ENCODE data around the gene LYPD5.
"Not testable (repeated sequence)": the region's sequence is repeated elsewhere in the genome, so short reads cannot be mapped to it uniquely, and the experiment has no call there.

The LYPD5 gene

DNA sequence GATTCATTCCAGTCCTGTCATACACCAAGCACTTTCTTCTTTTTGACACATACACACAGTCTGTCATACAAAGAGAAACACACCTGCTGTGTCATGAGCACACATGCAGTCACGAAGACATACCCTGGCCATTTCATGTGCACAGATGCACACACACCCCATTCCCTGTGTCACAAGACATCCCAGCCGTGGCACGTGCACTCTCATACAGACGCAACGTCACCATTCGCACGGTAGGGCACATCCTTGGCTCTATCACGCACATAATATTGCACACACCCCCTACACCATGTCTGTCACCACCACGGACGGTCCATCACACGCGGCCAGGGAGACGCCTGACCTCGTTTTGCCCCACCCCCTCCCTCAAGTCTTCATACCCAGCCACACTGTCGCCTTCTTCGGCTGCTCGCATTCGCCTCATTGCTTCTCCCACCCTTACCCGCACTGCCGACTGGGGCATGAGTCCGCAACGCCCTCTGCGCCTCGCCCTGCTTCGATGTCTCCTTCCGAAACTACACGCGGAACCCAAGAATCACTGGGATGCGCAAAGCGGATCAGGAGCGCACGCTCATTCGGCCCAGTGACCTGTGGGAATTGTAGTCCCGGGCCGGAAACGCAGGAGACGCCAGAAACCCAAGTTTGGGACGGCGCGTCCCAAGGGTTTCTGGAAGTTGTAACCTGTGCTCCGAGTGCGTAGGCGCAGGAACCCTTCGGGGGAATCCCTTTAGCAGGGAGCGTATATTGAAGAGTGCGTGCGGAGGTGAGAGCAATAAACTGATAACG lies 18.0 kb upstream of the LYPD5 start:
- no peak overlapping the region for H3K4me2 ChIP-seq (ENCODE audit: low read length)
- H3K79me2 ChIP-seq (ENCODE audit: insufficient read depth, low read length): no peaks in the 10 kb centered on the region
- no peaks in the 10 kb centered on the region for H3K9me3 ChIP-seq (ENCODE audit: low read length)
- no peaks in the 10 kb centered on the region for H3F3A ChIP-seq (ENCODE audit: insufficient read depth, low read length)
- no peaks in the 10 kb centered on the region for H3K36me3 ChIP-seq (ENCODE audit: insufficient read depth, low read length)
- no peaks in the 10 kb centered on the region for H4K20me1 ChIP-seq (ENCODE audit: insufficient read depth, low read length)
- H3K27me3 ChIP-seq (ENCODE audit: insufficient read depth, low read length): 0 out of 2 replicates have a peak, but pooled peaks cover 3% of the 10 kb centered on the region
- H3K9me2 ChIP-seq (ENCODE audit: low read depth, low read length): no peaks in the 10 kb centered on the region
- no peak for TF ChIP-seq EZH2 (IDR thresholded peaks at IDR 0.05; ENCODE audit: borderline replicate concordance, low read length)
- TF ChIP-seq, protein P1, sequence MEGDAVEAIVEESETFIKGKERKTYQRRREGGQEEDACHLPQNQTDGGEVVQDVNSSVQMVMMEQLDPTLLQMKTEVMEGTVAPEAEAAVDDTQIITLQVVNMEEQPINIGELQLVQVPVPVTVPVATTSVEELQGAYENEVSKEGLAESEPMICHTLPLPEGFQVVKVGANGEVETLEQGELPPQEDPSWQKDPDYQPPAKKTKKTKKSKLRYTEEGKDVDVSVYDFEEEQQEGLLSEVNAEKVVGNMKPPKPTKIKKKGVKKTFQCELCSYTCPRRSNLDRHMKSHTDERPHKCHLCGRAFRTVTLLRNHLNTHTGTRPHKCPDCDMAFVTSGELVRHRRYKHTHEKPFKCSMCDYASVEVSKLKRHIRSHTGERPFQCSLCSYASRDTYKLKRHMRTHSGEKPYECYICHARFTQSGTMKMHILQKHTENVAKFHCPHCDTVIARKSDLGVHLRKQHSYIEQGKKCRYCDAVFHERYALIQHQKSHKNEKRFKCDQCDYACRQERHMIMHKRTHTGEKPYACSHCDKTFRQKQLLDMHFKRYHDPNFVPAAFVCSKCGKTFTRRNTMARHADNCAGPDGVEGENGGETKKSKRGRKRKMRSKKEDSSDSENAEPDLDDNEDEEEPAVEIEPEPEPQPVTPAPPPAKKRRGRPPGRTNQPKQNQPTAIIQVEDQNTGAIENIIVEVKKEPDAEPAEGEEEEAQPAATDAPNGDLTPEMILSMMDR (IDR thresholded peaks at IDR 0.05; ENCODE audit: low read length): no peak
- H3K4me1 ChIP-seq (ENCODE audit: insufficient read depth, low read length, severe bottlenecking): no peaks in the 10 kb centered on the region
- no peak overlapping the region for H3K9ac ChIP-seq (ENCODE audit: low read length)
- no peak overlapping the region for H3K27ac ChIP-seq (ENCODE audit: low read depth, low read length, poor library complexity, severe bottlenecking)
- H2AFZ ChIP-seq (ENCODE audit: low read length): no peak overlapping the region
- H3K4me3 ChIP-seq (ENCODE audit: low read depth, low read length, poor library complexity, severe bottlenecking): no peak overlapping the region

DNA sequence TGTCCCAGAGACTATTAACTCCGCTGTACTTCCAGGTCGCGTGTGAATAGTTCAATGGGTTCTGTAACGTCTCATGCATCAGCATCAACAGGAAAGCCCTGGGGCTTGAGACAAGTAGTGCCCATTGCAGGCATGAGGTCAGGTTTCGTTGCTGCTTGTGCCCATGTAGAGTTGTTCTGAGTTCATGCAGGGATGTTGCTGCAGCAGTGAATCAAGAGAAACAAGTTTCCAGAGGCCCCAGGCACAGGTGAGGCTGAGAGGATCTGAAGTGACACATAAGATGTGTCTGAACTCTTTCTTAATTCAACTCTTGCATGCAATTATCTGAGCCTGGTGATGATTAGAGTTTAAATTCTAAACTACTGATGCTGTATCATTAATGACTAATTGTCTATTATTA lies 16.3 kb upstream of the LYPD5 start:
- no peak overlapping the region for H3K4me2 ChIP-seq (ENCODE audit: low read length)
- H3K27me3 ChIP-seq (ENCODE audit: insufficient read depth, low read length): 0 out of 2 replicates have a peak, but pooled peaks cover 3% of the 10 kb centered on the region
- H4K20me1 ChIP-seq (ENCODE audit: insufficient read depth, low read length): no peaks in the 10 kb centered on the region
- H3K27ac ChIP-seq (ENCODE audit: low read depth, low read length, poor library complexity, severe bottlenecking): no peak overlapping the region
- H3K9me3 ChIP-seq (ENCODE audit: low read length): no peaks in the 10 kb centered on the region
- no peaks in the 10 kb centered on the region for H3F3A ChIP-seq (ENCODE audit: insufficient read depth, low read length)
- H3K9ac ChIP-seq (ENCODE audit: low read length): no peak overlapping the region
- no peak for TF ChIP-seq EZH2 (IDR thresholded peaks at IDR 0.05; ENCODE audit: borderline replicate concordance, low read length)
- H3K9me2 ChIP-seq (ENCODE audit: low read depth, low read length): no peaks in the 10 kb centered on the region
- H3K4me3 ChIP-seq (ENCODE audit: low read depth, low read length, poor library complexity, severe bottlenecking): no peak overlapping the region
- H3K4me1 ChIP-seq (ENCODE audit: insufficient read depth, low read length, severe bottlenecking): no peaks in the 10 kb centered on the region
- H3K36me3 ChIP-seq (ENCODE audit: insufficient read depth, low read length): no peaks in the 10 kb centered on the region
- H3K79me2 ChIP-seq (ENCODE audit: insufficient read depth, low read length): no peaks in the 10 kb centered on the region
- no peak overlapping the region for H2AFZ ChIP-seq (ENCODE audit: low read length)

DNA sequence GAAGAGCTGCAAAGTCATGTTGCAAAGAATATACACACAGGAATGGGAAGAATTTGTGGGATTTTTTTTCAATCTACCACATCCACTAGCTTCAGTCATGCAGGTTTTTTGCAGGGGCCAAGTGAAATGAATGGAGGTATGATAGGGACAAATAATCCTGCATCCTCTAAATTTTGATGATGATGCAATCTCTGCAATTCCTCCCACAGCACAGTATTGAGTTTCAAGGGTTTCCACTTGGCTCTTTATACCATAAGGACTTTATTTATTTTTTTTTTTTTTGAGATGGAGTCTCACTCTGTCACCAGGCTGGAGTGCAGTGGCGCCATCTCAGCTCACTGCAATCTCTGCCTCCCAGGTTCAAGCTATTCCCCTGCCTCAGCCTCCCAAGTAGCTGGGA lies 15.2 kb upstream of the LYPD5 start:
- H3K9me3 ChIP-seq (ENCODE audit: low read length); H3K4me2 ChIP-seq (ENCODE audit: low read length); H3K4me3 ChIP-seq (ENCODE audit: low read depth, low read length, poor library complexity, severe bottlenecking); H4K20me1 ChIP-seq (ENCODE audit: insufficient read depth, low read length); H3F3A ChIP-seq (ENCODE audit: insufficient read depth, low read length); H3K79me2 ChIP-seq (ENCODE audit: insufficient read depth, low read length); H3K36me3 ChIP-seq (ENCODE audit: insufficient read depth, low read length); H3K27ac ChIP-seq (ENCODE audit: low read depth, low read length, poor library complexity, severe bottlenecking); H3K9ac ChIP-seq (ENCODE audit: low read length); H3K27me3 ChIP-seq (ENCODE audit: insufficient read depth, low read length); H3K9me2 ChIP-seq (ENCODE audit: low read depth, low read length); H2AFZ ChIP-seq (ENCODE audit: low read length); H3K4me1 ChIP-seq (ENCODE audit: insufficient read depth, low read length, severe bottlenecking): not testable (repeated sequence)

DNA sequence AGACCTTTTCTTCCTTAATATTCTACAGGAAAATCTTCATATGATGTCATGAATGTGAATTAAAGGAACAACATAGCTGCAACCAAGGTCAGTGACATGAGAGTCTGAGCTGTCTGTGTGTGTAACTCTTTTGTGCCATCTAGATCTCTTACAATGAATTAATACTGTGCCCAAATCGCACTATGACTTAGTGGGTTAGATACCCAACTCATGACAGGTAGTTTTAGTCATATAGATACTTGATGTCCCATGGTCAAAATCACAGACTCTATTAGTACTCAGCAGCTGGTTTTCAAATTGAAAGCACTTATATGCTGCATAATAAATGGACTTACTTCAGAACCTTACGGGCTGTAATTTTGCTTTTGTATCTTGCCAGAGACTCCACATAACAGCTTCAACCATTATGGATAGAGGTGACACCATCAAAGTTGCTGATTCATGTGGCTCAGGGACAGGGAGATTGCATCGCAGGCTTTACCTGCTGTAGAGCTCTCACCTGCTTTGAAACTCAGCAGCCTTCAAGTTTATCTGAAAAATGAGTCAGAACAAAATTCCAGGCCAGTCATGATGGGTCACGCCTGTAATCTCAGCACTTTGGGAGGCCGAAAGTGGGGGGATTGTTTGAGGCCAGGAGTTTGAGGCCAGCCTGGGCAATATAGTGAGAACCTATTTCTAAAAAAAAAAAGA lies 12.6 kb upstream of the LYPD5 start:
- no peak overlapping the region for H3K4me3 ChIP-seq (ENCODE audit: low read depth, low read length, poor library complexity, severe bottlenecking)
- 0 out of 2 replicates have a peak, but pooled peaks cover 3% of the 10 kb centered on the region for H3K27me3 ChIP-seq (ENCODE audit: insufficient read depth, low read length)
- H3K9ac ChIP-seq (ENCODE audit: low read length): no peak overlapping the region
- H3K27ac ChIP-seq (ENCODE audit: low read depth, low read length, poor library complexity, severe bottlenecking): no peak overlapping the region
- no peaks in the 10 kb centered on the region for H3K79me2 ChIP-seq (ENCODE audit: insufficient read depth, low read length)
- no peaks in the 10 kb centered on the region for H3K9me2 ChIP-seq (ENCODE audit: low read depth, low read length)
- no peaks in the 10 kb centered on the region for H3F3A ChIP-seq (ENCODE audit: insufficient read depth, low read length)
- H3K9me3 ChIP-seq (ENCODE audit: low read length): no peaks in the 10 kb centered on the region
- H4K20me1 ChIP-seq (ENCODE audit: insufficient read depth, low read length): no peaks in the 10 kb centered on the region
- TF ChIP-seq EZH2 (IDR thresholded peaks at IDR 0.05; ENCODE audit: borderline replicate concordance, low read length): no peak
- TF ChIP-seq, protein P1 (IDR thresholded peaks at IDR 0.05; ENCODE audit: low read length): no peak
- H2AFZ ChIP-seq (ENCODE audit: low read length): no peak overlapping the region
- H3K4me1 ChIP-seq (ENCODE audit: insufficient read depth, low read length, severe bottlenecking): no peaks in the 10 kb centered on the region
- no peak overlapping the region for H3K4me2 ChIP-seq (ENCODE audit: low read length)
- H3K36me3 ChIP-seq (ENCODE audit: insufficient read depth, low read length): no peaks in the 10 kb centered on the region
